HUES48 (cell line): ENCODE measurements around the gene S100A5.
"Not testable (repeated sequence)": the region's sequence is repeated elsewhere in the genome, so short reads cannot be mapped to it uniquely, and the experiment has no call there.

Source experiments
- H3K27ac ChIP-seq: one replicate; pipeline ENCODE4 v1.7.0; 2013; ENCODE audit warnings: low read depth, low read length, inconsistent platforms
- H3K27me3 ChIP-seq: 2 replicates; pipeline ENCODE4 v1.6.1; 2013; ENCODE audit warnings: mild to moderate bottlenecking, low read length; ENCODE audit not compliant: control insufficient read depth, insufficient read depth
- H3K36me3 ChIP-seq: 2 replicates; pipeline ENCODE4 v1.6.1; 2013; ENCODE audit warnings: low read length; ENCODE audit not compliant: control insufficient read depth, insufficient read depth
- H3K4me1 ChIP-seq: 2 replicates; pipeline ENCODE4 v1.6.1; 2013; ENCODE audit warnings: mild to moderate bottlenecking, low read length; ENCODE audit not compliant: control insufficient read depth, insufficient read depth
- H3K4me3 ChIP-seq: 2 replicates; pipeline ENCODE4 v1.5.1; 2013; ENCODE audit warnings: mild to moderate bottlenecking, low read depth, low read length
- H3K9ac ChIP-seq: 2 replicates; pipeline ENCODE4 v1.6.1; 2013; ENCODE audit warnings: mild to moderate bottlenecking, low read depth, low read length, moderate library complexity
- H3K9me3 ChIP-seq: 2 replicates; pipeline ENCODE4 v1.6.1; 2013; ENCODE audit warnings: low read length; ENCODE audit not compliant: control insufficient read depth, insufficient read depth

Gene S100A5

DNA sequence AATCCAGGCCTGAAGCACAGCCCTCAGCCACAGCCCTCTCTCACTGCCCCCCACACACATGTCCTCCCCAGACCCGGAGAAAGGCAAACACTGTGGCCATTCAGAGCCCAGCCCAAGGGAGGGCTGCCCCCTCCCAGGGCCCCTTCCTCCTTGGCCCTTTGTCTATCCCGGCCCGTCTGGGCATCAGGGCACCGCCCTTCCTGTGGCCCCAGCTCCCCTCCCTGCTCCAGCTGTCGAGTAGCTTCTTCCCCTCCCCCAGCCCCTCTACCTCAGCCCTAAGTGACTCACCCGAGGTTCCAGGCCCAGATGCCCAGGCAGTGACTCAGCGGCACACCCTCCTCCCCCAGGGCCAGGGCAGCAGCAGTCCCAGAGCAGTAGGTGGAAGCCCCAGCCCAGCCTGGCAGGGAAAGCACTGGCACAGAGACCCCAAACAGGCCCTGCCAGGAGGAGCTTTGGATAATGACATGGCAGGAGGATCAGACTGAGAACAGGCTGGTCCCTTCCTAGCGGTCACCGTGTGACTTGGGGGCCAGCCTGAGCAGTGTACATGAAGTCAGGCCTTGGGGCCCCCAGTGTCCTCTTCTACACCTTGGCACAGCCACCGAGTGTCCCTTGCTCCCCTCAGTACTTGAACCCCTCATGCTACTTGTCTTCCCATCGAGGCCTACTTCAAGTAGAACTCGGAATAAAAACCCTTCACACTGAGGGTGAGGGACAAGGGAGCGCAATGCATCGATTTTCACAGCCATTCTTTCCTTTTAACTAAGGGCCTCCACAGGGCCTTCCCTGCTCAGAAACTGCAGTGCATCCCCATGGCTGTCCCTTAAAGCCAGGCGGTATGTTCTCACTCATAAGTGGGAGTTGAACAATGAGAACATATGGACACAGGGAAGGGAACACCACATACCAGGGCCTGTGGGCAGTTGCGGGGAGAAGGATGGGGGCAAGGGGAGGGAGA is 26.0 kb upstream of the S100A5 start:
- no peak overlapping the region for H3K4me3 ChIP-seq
- no peaks in the 10 kb centered on the region for H3K9me3 ChIP-seq
- H3K4me1 ChIP-seq, result peaks cover 31% of the 10 kb centered on the region
- H3K27ac ChIP-seq, result peak overlapping the region; percentile 71
- H3K9ac ChIP-seq, result peak overlapping the region; percentile 11; the same call in 1 of the 2 replicates
- no peaks in the 10 kb centered on the region for H3K36me3 ChIP-seq
- no peaks in the 10 kb centered on the region for H3K27me3 ChIP-seq

DNA sequence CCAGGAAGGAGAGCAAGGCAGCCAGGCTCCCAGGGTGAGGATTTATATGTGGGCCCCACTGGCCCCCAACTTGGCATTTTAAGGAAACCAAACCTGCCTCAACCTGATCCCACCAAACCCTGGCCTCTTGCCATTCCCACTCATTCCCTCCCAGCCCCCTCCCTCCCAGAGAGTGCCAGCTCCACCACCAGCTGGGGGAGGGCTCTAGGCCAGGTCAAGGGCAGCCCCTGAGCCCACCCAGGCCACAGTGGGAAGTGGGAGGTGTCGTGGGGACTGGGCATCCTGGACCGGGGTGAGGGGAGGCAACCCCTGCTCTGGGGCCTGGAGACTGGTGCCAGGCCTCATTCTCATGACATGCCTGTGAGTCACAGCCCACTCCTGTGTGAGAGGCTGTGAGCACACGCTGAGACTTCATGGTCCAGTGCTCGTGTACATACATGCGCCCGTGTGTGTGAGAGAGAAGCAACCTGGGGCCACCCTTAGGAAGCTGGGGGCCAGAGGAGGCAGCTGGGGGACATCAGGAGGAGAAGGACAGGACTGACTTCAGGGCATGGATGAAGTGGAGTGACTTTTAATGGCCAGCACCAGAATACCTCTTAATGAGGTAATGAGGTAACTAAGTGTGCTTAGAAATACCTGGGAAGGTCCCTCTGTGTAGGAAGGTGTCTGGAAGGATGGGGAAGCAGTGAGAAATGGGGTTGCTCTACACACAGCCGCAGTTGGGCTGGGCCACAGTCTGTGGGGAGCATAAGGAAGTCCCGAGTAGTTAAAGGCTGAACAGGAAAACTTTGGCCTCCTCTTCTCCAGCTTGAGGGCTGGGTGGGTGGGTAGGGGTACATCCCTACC is 25.0 kb upstream of the S100A5 start, which contains the start of gene S100A2:
S100A2 (minus strand) TSS at position 316 of the 846 bp plus-strand sequence. CDS start 1,967 bp downstream, outside the sequence.
- Histone ChIP-seq H3K27ac (peak within 1 kb of the TSS; percentile 71), H3K9me3 (no peaks in the 10 kb centered on the region), H3K4me1 (peaks cover 31% of the 10 kb centered on the region), H3K9ac (peak within 1 kb of the TSS; percentile 42; the same call in 1 of the 2 replicates), H3K36me3 (no peaks in the 10 kb centered on the region), H3K27me3 (no peaks in the 10 kb centered on the region), H3K4me3 (no peak within 1 kb of the TSS)

DNA sequence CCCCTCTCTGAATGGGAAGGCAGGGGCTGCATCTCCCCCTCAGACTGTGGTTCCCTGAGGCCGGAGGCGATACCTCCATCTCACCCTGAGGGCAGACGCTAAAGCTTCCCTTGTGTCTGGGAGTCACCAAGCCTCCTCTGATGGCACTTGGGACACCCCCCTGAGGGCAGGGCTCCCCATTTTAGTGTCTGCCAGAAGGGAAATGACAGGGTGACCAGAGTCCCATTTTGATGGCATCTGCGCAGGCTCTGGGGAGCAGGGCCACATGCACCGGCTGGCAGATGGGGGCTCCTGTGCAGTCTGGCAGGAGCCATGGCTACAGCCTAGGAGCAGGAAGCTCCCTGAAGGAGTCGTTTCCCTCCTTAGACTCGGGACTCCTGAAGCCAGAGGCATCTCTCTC is 23.3 kb upstream of the S100A5 start:
- H3K9ac ChIP-seq, result no peak overlapping the region

DNA sequence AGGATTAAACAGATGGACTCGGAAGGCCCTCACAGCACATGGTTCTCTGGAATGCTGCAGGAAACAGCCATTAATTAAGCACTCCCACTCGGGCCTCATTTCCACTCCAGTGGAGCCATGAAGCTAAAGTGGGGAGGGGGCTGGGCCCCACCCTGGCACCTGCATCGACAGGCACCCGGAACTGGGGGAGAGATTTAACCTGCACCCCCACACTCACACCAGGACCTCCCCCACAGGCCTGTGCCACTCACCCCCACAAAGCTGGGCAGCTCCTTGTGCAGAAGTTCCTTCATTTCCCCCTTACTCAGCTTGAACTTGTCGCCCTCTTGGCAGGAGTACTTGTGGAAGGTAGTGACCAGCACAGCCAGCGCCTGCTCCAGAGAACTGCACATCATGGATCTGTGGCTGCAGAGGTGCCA is 22.8 kb upstream of the S100A5 start:
- Histone ChIP-seq H3K9me3 (no peaks in the 10 kb centered on the region), H3K9ac (no peak overlapping the region), H3K36me3 (no peaks in the 10 kb centered on the region), H3K27ac (no peak overlapping the region), H3K4me3 (no peak overlapping the region), H3K27me3 (no peaks in the 10 kb centered on the region), H3K4me1 (peaks cover 31% of the 10 kb centered on the region)

More for the DNA sequence above, 23.3 kb upstream of the S100A5 start:
- Histone ChIP-seq H3K4me3 (no peak overlapping the region), H3K9me3 (no peaks in the 10 kb centered on the region), H3K4me1 (peaks cover 31% of the 10 kb centered on the region), H3K36me3 (no peaks in the 10 kb centered on the region), H3K27me3 (no peaks in the 10 kb centered on the region), H3K27ac (no peak overlapping the region)

DNA sequence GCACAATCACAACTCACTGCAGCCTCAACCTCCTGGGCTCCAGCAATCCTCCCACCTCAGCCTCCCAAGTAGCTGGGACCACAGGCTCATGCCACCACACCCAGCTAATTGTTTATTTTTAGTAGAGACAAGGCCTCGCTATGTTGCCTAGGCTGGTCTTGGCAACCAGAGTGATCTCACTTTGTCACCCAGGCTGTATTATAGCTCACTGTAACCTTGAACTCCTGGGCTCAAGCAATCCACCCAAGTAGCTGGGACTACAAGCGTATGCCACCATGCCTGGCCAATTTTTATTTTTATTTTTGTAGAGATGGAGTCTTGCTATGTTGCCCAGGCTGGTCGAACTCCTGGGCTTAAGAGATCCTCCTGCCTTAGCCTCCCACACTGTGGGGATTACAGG is 21.3 kb upstream of the S100A5 start:
- not testable (repeated sequence) for H3K9ac ChIP-seq, H3K4me3 ChIP-seq, H3K9me3 ChIP-seq, H3K27ac ChIP-seq, H3K36me3 ChIP-seq, H3K27me3 ChIP-seq
- peaks cover 17% of the 10 kb centered on the region for H3K4me1 ChIP-seq

DNA sequence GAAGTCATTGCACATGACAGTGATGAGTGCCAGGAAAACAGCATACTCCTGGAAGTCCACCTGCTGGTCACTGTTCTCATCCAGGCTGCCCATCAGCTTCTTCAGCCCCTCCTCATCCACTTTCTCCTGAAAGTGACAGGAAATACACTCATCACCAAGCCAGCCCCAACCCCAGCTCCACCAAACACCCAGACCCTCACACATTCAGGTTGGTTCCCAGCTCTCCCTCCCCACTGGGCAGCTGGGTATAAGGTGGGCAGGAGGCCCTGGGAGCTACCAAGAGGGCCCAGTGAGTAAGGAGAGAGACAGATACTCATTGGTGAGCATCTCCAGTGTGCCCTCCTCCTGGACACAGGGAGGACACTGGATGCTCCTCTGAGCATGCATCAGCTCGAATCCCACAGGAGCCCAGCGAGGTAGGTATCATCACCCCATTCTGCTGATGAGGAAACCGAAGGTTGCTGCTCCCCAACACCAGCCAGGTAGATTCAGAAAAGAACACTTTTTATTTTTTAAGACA is 20.8 kb upstream of the S100A5 start:
- no peak overlapping the region for H3K9ac ChIP-seq

DNA sequence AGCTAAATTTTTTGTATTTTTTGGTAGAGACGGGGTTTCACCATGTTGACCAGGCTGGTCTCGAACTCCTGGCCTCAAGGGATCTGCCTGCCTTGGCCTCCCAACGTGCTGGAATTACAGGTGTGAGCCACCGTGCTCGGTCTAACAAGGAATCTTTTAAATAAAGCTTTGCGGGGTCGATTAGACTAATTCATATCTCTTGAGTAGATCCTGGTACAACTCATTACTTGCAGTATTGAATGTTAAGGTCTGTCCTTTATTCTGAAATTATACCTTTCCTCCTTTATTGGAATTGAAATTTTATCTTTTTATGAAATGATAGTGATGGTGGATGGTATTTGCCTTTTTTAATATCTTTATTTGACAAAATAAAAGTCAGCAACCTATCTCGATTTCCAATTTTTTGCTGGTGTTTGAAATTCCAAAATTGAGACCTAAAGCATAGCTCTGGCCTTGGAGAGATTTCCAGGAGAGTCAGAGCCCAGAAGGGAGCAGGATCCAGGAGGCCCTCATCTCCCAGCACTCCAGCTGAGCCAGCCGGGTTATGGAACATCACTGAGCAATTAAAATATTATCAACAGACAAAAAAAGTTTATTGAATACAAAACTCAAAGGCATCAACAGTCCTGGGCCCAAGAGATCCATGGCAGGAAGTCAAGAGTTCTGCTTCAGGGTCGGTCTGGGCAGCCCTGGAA is 20.2 kb upstream of the S100A5 start:
- H3K27me3 ChIP-seq, result no peaks in the 10 kb centered on the region
- H3K9ac ChIP-seq, result no peak overlapping the region

More for the DNA sequence above, 20.8 kb upstream of the S100A5 start:
- Histone ChIP-seq H3K27me3 (no peaks in the 10 kb centered on the region), H3K4me1 (peaks cover 12% of the 10 kb centered on the region), H3K36me3 (no peaks in the 10 kb centered on the region), H3K9me3 (no peaks in the 10 kb centered on the region), H3K4me3 (no peak overlapping the region), H3K27ac (no peak overlapping the region)

DNA sequence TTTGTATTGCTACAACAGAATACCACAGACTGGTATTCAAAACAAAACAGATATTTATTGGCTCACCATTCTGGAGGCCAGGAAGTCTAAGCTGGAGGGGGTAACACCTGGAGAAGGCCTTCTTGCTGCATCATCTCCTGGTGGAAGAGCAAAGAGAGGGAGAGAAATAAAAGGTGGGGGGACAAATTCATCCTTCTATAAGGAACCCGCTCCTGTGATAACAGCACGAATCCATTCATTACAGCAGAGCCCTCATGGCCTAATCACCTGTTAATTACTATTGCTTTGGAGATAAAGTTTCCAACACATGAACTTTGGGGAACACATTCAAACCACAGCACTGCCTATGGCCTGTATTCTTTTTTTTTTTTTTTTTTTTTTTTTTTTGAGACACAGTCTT is 19.5 kb upstream of the S100A5 start:
- Histone ChIP-seq H3K9me3 (no peaks in the 10 kb centered on the region), H3K36me3 (no peaks in the 10 kb centered on the region)

More for the DNA sequence above, 20.2 kb upstream of the S100A5 start:
- H3K4me1 ChIP-seq, result peaks cover 7% of the 10 kb centered on the region; the same call in 1 of the 2 replicates
- H3K4me3 ChIP-seq, result no peak overlapping the region
- H3K9me3 ChIP-seq, result no peaks in the 10 kb centered on the region
- H3K36me3 ChIP-seq, result no peaks in the 10 kb centered on the region
- H3K27ac ChIP-seq, result no peak overlapping the region

DNA sequence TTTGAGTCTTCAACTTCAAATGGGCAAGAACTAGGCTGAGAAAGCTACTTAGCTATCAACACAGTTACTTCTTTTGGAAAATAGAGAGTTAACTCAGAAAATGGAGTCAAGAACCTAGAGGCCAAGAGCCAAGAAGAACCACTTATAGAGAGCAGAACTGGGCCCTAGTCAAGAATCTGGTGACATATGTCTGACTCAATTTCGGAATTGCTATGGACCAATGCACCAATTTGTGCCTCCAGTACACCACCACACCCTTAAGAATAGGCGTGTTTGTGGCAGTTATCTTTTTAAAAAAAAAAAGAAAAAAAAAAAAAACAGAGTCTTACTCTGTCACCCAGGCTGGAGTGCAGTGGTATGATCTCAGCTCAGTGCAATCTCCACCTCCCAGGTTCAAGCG is 17.1 kb upstream of the S100A5 start:
- Histone ChIP-seq H3K36me3 (no peaks in the 10 kb centered on the region), H3K4me3 (no peak overlapping the region), H3K27me3 (no peaks in the 10 kb centered on the region), H3K9me3 (no peaks in the 10 kb centered on the region), H3K9ac (no peak overlapping the region), H3K27ac (no peak overlapping the region), H3K4me1 (no peaks in the 10 kb centered on the region)

More for the DNA sequence above, 19.5 kb upstream of the S100A5 start:
- no peak overlapping the region for H3K27ac ChIP-seq
- H3K4me3 ChIP-seq, result no peak overlapping the region
- H3K4me1 ChIP-seq, result no peaks in the 10 kb centered on the region
- H3K27me3 ChIP-seq, result no peaks in the 10 kb centered on the region
- H3K9ac ChIP-seq, result no peak overlapping the region

DNA sequence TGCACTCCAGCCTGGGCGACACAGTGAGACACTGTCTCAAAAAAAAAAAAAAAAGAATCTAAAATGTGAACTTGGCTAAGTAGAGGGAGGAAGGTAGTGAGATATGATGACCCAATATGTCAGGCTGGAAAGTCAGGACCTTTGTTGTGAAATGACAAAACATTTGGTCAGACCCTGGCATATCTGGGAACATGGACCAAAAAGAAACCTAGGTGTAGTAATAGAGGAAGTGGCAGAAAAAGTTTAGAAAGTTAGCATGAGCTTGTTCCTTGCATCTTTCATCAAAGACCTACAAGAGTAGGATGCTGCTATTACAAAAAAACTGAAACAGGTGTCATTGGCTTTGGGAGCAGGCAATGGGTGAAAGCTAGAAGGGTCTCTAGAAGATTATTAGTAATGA is 15.6 kb upstream of the S100A5 start:
- no peak overlapping the region for H3K4me3 ChIP-seq
- no peaks in the 10 kb centered on the region for H3K9me3 ChIP-seq
- H3K4me1 ChIP-seq, result no peaks in the 10 kb centered on the region
- no peak overlapping the region for H3K27ac ChIP-seq
- no peaks in the 10 kb centered on the region for H3K27me3 ChIP-seq
- no peaks in the 10 kb centered on the region for H3K36me3 ChIP-seq
- no peak overlapping the region for H3K9ac ChIP-seq
